Activated gamma-delta T cell (primary cell): ENCODE data around the gene LRP5.

Experiments used
- DNase-seq: peaks from one replicate; lab custom pipeline; 2025; lab: John Stamatoyannopoulos, UW

LRP5 gene

DNA sequence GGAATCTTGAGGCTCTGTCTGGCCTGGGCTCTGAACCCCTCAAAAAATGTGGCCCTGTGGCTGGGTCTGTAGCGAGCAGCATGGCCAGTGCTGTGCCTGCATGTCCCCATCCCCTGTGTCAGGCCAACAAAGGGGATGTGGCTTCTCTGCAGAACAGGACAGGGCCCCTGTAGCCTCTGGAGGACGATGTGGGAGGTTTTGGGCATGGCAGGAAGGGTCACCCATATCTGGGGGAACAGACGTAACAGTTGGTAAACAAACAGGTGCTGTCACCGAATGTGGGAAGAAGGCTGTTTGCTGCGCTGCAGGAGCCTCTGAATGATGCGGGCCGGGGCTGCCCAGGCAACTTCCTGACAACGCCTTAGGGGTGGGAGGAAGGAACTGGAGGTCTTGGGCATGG lies 35.0 kb downstream of the LRP5 start:
- DNase-seq: no peak

DNA sequence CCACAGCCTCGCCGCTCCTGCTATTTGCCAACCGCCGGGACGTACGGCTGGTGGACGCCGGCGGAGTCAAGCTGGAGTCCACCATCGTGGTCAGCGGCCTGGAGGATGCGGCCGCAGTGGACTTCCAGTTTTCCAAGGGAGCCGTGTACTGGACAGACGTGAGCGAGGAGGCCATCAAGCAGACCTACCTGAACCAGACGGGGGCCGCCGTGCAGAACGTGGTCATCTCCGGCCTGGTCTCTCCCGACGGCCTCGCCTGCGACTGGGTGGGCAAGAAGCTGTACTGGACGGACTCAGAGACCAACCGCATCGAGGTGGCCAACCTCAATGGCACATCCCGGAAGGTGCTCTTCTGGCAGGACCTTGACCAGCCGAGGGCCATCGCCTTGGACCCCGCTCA lies 35.5 kb downstream of the LRP5 start:
- DNase-seq: no peak

DNA sequence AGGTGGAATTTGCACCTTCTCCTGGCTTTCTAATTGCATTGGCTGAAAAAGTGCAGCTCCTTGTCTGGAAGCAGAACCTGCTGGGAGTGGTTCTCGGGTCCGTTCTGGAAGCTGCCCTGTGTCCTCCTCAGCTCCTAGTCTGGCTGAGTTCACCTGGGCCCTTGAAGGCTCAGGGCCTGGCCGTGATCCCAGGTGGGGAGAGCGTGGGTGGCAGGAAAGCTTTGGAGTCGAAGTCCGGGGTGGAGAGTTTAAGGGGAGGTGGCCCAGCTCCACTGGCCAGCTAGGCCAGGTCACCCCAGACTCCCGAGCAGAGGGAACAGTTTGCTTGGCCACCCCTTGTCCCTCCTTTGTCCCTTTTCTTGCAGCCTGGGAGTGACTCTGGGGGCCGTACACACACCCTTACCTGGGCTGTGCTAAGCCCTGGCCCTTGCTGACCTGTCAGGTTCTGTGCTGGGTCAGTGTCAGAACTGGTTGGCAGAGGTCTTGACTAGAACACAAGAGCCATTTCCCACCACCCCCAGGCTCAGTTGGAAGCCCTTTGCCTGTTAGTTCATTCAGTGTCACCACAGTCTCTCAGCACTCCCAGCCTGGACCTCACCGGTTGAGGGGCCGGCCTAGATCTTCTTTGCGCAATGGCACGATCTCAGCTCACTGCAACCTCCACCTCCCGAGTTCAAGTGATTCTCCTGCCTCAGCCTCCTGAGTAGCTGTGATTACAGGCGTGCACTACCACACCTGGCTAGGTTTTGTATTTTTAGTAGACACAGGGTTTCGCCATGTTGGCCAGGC lies 37.3 kb downstream of the LRP5 start:
- no peak for DNase-seq

DNA sequence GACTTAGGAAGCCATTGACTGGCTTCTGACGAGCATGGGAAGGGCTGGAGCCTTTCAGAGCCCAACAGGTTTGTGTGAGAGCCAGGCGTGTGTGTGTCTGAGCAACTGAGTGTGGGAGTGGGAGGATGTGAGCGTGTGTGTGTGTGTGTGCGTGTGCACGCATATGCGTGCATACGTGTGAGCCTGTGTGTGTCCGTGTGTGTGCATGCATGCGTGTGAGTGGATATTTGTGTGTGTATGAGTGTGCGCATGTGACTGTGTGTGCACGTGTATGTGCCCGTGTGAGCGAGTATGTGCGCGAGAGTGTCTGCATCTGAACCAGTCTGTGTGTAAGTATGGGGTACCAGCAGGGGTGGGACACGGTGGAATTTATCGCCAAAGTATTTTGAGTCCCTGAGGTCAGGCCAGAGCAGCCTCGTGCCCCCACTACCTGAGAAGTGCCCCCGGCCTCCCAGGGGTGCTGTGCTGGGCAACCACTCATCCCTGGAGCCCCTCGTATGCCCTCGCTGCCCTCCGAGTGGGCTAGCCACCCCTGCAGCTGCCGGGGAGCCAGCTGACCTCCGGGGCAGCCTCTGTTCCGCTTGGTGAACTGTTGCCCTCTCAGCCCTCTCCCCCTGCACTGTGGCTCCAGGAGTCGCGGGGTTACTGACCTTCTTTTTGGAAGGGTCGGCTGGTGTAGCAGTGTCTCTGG lies 38.5 kb downstream of the LRP5 start:
- DNase-seq: no peak

DNA sequence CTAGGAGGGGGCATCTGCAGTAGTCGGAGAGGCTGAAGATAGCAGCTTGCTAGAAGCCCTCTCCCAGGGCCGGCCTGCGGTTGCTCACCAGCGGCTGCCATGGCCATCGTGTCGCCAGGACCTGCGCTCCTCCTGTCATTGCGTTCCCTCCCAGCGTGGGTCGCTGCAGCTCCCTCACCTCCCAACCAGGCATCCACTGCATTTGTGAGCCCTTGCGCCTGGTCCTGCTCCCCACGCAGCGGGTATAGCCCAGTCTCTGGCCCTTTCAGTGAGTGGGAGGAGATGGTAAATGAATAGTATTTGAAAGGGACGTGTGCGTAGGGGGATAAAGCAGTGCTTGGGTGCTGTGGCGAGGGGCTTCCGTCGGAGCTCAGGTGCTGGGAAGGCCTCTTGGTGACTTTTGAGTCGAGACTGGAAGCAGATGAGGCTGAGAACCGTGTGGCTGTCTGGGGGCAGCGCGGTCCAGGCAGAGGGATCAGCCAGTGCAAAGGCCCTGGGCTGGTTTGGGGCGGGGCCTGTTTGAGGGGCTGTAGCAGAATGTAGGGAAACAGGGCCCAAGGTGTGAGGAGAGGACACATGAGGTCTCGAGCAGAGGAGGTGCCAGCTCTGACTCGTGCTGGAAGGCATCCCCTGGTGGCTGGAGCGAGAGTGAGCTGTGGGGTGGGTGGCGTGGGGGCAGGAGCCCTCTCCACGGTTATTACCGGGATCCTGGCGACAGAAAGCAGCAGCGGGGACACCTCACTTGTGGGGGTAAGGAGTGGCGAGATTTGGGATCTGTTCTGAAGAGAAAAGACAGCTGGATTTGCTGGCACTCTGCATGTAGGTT lies 39.3 kb downstream of the LRP5 start:
- DNase-seq: no peak

DNA sequence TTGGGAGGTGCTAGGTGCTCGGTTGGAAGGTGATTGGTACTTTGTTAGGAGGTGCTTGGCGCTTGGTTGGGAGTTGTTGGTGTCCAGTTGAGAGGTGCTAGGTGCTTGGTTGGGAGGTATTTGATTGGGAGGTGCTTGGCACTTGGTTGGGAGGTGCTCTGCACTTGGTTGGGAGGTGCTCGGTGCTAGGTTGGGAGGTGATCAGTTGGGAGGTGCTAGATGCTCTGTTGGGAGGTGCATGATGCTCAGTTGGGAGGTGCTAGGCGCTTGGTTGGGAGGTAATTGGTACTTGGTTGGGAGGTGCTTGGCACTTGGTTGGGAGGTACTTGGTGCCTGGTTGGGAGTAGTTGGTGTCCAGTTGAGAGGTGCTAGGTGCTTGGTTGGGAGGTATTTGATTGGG lies 40.2 kb downstream of the LRP5 start:
- DNase-seq: no peak

DNA sequence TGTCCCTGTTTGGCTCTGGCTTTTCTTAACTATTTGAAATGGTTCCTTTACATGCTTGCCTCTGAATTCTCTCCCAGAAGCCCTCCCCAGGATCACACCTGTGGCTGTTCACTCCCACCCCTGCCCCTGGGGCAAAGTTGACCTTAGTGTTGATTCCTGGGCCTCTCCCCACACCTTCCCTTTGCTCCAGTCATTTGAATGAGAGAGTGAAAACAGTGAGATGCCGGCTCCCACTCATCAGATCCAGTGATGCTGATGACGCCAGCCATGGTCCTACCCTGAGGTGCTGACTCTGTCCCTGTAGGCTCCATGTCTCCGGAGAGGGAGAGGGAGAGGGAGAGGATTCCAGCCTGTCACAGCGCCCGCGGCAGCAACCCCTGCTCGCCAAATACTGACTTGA lies 40.7 kb downstream of the LRP5 start:
- no peak for DNase-seq

DNA sequence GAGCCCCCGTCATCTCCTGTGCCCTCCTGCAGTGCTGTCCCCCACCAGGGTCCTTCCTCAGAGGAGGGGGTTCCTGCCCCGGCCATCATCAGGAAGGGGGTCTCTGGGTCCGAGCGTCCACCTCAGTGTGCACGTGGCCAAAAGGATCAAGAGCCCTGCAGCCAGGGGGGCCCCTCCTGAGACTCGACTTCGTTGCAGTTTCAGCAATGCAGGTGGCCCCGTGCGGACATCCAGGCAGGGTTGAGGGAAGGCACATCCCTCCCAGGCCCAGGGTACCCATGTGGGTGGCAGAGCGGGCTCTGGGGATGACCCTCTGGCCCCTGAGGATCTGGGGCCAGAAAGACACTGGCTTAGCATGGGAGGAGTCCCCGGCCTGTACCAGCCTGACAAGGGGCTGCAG lies 41.3 kb downstream of the LRP5 start:
- no peak for DNase-seq

DNA sequence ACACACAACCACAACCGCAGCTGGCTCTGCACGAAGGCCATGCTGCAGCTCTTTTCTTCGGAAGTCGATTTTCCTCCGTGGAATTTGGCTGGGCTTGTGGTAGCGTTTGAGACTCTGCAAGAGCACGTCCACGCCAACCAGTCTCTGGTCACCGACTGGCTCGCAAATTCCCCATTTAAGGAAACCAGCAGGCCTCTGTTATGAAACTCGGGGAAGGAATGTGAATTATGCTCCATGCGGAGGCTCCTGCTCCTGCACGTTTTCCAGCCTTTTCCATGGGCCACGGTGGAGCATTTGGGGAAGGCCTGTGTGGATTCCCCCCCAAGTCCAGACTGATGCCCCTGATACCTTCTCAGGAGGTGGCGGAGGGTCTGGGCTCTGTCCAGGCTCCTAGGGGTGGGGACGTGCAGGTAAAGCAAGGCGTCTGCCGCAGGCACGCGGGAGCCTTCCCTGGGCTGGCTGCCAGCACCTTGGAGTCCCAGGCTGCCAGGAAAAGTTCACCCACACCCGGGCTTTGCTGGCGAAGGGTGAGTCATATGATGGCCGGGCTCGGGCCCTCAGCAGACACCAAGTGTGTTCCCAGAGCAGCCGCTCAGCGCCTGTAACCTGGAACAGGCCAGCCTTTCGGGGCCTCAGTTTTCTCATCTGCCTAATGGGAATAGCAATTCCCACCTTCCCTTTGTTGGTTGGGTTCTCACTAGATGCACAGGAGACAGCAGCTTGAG lies 41.9 kb downstream of the LRP5 start:
- DNase-seq: no peak

DNA sequence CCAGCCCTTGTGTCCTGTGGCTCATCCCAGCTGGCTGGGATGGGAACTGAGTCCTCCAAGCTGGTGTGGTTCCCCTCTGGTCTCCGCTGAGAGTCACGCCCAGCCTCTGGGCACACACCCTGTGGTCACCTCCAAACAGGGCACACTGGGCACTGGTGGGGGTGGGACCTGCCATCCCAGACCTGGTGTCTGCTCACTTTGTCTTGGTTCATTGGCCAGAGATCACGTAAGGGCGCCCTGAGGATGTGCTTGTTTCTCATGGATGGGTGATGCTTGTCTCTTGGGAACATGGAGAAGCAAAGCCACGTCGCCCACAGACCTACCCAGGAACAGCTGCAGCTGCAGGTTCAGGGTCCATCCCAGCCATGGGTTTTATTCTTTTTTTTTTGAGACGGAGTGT lies 43.1 kb downstream of the LRP5 start:
- DNase-seq: no peak

DNA sequence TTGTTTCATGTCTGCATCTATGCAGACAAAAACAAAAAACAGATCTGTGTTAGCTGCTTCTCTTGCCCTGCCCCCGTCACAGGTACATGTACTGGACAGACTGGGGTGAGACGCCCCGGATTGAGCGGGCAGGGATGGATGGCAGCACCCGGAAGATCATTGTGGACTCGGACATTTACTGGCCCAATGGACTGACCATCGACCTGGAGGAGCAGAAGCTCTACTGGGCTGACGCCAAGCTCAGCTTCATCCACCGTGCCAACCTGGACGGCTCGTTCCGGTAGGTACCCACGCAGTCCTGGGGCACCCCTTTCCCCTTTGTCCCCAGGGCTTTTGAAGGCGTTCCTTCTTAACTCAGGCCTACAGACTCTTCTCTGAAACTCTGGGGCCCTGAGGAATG lies 45.2 kb downstream of the LRP5 start:
- DNase-seq: no peak

DNA sequence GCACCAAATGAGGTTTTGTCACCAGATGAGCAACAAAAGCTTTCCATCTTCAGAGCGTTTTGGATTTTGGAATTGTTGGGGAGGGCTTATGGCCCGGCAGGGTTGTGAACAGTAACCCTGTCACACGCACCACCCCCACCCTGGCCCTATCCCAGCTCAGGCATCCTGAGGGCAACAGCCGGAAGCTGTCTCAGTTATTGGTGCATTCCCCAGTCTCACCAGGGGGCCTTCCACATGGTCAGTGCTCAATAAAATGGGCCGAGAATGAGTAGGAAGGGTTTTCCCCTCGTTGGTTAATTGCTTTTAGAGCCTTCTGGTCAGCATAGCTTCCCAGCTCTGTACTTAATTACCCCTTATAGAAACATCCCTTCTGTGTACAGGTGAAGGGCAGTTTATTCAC lies 46.0 kb downstream of the LRP5 start:
- no peak for DNase-seq

DNA sequence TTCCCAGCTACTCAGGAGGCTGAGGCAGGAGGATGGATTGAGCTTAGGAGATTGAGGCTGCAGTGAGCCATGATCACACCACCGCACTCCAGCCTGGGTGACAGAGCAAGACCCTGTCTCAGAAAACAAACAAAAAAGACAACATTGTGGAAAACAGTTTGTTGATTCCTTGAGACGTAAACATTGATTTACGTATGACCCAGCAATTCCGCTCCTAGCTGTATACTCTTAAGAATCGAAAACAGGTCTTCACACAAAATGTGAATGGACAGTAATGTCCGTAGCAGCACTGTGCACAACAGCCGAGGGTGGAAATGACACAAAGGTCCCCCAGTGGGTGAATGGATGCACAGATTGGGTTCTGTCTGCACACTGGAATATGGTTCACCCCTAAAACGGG lies 49.3 kb downstream of the LRP5 start:
- DNase-seq: no peak

DNA sequence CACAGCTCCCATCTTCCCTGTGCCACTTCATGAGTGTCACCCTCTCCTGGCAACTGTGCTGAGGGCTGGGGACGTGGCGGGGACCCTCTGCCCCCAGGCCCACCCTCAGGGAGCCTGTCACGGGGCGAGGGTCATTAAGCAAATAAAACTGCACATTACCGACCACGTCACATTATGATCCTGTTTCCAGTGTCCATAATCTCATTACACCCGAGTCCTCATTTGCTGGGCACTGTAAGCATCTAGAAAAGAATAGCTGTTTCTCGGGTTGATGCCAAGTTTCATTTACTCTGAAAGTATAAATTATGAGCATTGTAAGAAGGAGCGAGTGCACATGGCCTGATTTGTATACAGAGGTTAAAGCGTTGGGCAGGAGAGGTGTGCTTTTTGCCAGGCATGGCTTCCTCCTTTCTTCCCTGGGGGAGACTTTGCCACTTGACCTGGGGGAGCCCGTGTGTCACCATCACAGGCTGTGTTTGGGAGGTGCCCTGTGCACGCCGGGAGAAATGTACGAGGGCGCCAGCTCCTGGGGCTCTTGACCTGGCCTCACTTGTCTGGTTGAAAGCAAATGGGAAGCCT lies 50.5 kb downstream of the LRP5 start:
- no peak for DNase-seq

DNA sequence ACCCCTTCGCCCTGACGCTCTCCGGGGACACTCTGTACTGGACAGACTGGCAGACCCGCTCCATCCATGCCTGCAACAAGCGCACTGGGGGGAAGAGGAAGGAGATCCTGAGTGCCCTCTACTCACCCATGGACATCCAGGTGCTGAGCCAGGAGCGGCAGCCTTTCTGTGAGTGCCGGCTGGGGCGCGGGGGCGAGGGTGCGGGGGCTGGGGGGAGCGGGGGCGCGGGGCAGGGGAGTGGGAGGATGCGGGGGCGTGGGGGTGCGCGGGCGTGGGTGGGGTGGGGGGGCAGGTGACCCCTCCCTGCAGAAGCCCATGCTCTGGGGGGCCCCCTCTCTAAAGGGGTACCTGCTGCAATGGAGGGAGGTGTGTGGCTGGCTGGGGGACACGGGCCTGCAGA lies 51.4 kb downstream of the LRP5 start:
- no peak for DNase-seq

DNA sequence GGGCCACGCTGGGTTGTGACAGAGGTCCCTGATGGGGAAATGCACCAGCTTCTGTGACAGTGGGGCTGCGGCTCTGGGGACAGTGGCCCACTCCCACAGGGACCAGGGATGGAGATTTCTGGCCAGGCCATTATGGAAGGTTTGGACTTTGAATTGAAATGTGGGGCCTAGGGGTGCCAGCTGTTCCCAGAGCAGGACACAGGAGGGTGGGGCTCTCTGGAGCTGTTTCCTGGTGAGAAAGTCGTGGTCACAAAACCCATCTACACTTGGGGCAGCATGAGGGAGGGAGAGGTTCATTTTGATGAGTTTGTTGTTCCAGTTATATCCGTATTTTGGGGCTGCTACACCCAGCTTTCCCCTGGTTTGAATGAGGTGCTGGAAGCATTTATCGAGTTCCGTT lies 52.2 kb downstream of the LRP5 start:
- DNase-seq: no peak

DNA sequence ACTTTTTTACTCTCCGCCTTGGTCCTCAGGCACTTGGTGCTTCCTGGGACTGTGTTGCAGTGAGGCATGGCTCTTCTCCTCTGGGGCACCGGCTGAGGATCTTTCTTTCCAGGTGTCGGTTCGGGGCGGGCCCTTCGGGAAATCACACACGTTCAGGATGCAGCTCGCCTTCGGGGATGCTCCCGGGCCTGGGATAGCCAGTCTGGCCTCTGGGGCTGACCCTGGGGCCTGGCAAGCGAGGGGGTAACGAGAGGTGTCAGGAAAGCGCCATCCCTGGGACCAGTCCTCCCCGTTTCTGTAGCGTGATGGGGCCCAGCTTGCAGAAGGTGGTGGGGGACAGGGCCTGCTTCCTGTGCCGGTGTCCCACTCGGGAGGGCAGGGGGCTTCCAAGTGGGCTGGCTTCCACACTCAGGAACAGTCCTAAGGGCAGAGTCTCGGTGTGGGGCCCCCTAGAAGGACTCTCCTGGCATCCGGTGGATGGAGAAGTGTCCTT lies 53.6 kb downstream of the LRP5 start:
- no peak for DNase-seq

DNA sequence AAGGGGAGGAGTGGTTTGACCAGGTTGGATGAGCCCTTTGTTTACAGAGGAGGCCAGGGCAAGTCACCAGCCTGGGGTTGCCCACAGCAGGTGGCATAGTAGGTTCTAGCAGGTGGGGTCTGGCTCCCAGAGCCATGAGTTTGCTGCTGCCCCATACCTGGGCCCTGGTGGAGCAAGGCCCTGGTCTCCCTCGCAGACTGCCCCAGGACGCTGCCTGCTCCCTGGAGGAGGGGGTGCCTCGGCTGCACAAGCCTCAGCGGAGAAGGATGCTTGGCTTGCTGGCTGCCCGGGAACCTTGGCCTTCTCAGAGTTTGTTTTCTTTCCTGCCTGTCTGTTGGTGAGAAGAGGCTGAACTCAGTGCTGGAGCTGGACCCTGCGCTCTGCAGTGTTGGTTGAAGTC lies 54.9 kb downstream of the LRP5 start:
- DNase-seq: no peak

DNA sequence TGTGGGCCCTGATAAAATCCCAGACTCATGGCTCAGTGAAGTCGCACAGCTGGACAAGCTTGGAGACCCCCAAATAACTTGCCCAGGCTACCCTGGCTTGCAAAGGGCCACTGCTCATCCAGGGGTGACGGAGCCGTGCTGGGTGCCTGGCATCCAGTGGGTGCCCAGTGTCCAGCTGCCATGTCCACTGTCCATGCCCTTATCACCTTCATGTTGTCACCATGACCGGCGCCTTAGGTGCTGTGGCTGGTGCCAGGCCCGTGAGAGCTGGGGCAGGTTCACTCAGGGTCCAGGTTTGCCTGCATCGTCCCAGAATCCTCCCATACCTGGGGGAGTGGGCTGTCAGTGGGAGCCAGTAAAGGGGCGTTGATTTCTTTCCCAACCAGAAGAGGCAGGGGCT lies 57.4 kb downstream of the LRP5 start:
- no peak for DNase-seq

DNA sequence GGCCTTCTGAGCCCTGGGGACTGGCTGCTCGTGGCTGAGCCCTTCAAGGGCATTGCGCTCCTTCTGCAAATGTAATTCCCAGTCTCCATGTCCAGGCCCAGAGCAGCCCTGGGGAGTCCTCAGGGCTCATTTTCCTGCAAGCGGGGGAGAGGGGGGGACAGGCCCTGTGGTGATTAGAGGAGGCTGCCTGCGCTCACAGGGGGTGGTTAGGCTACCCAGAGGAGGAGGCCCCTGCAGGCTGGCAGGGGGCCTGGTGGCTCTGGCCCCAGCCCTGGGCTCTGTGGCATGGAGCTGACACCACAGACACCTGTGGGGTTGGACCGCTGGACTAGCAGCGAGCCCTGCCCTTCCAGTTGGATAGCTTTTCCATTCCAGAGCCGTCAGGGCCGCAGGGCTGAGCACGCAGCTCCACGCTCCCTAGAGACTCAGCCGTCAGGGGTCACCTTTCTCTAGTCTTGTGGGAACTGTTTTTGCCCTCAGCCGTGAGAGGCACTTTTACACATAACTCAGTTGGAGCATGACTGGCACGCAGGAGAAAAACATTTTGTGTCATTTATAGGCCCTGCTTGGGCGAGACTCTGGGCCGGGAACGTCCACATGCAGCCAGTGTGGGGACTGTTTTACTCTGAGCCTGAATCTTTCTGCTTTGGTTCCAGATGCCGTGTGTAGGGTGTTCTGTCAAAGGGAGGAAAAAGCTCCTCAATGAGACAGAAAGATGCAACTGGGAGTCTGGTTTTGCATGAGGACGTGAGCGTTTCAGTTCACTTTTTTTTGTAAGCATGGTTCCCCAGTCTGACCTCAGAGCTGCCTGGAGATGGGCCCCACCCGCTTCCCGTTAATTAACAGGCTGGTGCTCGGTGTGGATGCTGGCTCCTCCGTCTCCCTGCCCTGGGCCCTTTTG lies 58.1 kb downstream of the LRP5 start:
- no peak for DNase-seq
